ENCODE results near the gene NFATC1. TPM values are rescaled to one million over a fixed set of nuclear protein-coding genes. Genes with fewer than 3 reads are reported as not detected.

The NFATC1 gene
- total RNA-seq, 2 donors from 2014 or later: 1.6 to 4.3 TPM

- H3K9ac ChIP-seq (ENCODE audit: low read depth in 2 of 2, low read length in 2 of 2): no peak overlapping the region
- intact Hi-C loops (cut with DNase I): no loop called here
- no peaks in the 10 kb centered on the region for H3K27me3 ChIP-seq
- H3K4me1 ChIP-seq: no peaks in the 10 kb centered on the region
- no peak overlapping the region for H3K4me3 ChIP-seq
- DNase-seq: no peak
- H3K9me3 ChIP-seq: no peaks in the 10 kb centered on the region
- TF ChIP-seq CTCF (IDR thresholded peaks at IDR 0.05): no peak
- no peaks in the 10 kb centered on the region for H3K36me3 ChIP-seq
- no peak overlapping the region for H3K27ac ChIP-seq
Observed at GRCh38 chr18:79487801-79488201, 92.1 kb downstream of the NFATC1 start.

- intact Hi-C loops (cut with DNase I): no loop called here
- DNase-seq: no peak
- Histone ChIP-seq H3K9ac (ENCODE audit: low read depth in 2 of 2, low read length in 2 of 2) (no peak overlapping the region), H3K9me3 (no peaks in the 10 kb centered on the region), H3K4me1 (no peaks in the 10 kb centered on the region), H3K4me3 (no peak overlapping the region), H3K27me3 (no peaks in the 10 kb centered on the region), H3K36me3 (no peaks in the 10 kb centered on the region), H3K27ac (no peak overlapping the region)
- TF ChIP-seq CTCF (IDR thresholded peaks at IDR 0.05): no peak
Observed at GRCh38 chr18:79488311-79489050, 92.8 kb downstream of the NFATC1 start.

DNA sequence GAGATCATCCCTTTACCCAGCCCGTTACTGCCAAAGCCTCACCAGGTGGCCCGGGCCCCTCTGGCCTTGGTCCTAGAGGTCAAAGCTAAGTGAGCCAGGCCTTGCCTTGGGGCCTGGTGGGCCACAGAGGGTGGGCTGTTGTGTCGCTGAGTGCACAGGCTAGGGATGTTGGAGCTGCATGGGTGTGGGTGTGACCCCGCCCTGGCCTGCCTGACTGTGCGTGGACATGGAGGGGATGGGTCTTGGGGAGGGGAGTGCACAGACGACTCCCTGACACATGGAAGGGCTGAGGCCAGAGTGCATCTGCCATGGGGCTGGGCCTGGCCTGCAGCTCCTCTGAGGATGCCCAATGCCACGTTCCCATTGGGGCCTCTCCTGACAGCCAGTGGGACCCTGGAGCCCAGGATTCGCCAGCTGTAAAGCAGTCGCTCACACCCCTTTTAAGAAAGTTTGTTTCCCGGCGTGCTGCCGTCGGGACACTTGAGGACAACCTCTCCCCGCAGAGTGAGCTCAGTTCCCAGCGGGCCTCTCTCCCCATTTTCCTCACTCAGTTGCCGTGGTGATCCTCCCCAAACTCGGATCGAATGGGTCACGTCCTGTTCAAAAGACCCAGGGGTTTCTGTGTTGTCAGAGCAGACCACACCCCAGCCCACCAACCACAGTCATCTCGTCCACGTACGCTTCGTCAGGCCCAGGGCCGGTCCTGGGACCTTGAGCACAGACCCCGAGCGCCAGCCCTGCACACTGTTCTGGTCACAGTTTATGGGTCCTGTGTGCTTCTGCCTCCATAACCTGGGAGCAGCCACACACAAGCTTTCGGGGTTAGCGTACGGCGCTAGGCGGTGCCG is 93.5 kb downstream of the NFATC1 start:
- no peak for DNase-seq
- H3K9me3 ChIP-seq: no peaks in the 10 kb centered on the region
- no peaks in the 10 kb centered on the region for H3K4me1 ChIP-seq
- no peak overlapping the region for H3K9ac ChIP-seq (ENCODE audit: low read depth in 2 of 2, low read length in 2 of 2)
- no peak overlapping the region for H3K4me3 ChIP-seq
- no peak for TF ChIP-seq CTCF (IDR thresholded peaks at IDR 0.05)
- H3K27ac ChIP-seq: no peak overlapping the region
- no peaks in the 10 kb centered on the region for H3K27me3 ChIP-seq
- H3K36me3 ChIP-seq: no peaks in the 10 kb centered on the region
- intact Hi-C loops (cut with DNase I): no loop called here

DNA sequence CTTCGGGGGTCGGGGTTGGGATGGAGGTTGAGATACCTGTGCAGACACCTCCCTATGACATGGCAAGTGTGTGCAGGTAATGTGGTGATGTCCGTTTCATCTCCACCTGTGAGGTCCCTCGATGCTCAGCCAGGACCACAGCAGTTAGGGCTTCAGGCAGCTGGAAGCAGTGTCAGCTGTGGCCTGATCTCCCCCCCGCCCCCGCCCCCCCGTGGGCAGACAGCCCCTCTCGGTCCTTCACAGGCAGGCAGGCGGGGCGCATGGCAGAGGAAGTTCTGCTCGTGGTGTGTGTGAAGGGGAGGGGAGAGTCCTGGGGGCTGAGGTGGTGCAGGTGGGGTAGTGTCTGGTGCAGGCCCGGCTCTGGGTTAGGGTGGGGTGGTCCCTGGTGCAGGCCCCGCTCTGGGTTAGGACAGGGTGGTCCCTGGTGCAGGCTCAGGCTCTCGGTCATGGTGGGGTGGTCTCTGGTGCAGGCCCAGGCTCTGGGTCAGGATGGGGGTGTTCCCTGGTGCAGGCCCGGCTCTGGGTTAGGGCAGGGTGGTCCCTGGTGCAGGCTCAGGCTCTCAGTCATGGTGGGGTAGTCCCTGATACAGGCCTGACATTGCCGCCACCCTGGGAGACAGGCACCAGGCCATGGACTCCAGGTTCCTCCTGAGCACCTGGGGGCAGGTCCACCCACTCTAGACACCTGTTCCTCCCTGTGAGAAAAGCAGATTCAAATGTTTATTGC is 94.3 kb downstream of the NFATC1 start:
- H3K4me3 ChIP-seq: no peak overlapping the region
- DNase-seq: no peak
- H3K9me3 ChIP-seq: no peaks in the 10 kb centered on the region
- H3K36me3 ChIP-seq: no peaks in the 10 kb centered on the region
- no peak overlapping the region for H3K9ac ChIP-seq (ENCODE audit: low read depth in 2 of 2, low read length in 2 of 2)
- no peak for TF ChIP-seq CTCF (IDR thresholded peaks at IDR 0.05)
- H3K4me1 ChIP-seq: no peaks in the 10 kb centered on the region
- H3K27ac ChIP-seq: no peak overlapping the region
- H3K27me3 ChIP-seq: no peaks in the 10 kb centered on the region
- intact Hi-C loops (cut with DNase I): no loop called here

DNA sequence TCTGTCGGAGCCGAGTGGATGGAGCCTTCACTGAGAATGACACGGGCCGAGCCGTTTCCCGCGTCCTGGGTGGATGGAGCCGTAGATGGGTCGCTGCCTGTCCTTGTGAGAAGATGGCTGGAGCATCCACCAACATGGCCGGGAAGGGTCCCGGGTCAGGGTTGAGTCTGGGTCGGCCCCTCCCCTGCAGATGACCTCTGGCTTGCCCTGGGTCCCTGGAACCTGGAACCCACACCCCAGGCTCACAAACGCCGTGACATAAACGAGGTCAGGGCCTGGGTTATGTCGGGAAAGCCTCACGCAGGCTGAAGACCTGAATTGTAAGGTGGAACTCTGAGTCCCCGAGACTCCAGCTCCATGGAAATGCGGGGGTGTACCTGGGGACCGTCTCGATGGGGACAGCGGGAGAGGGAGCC is 94.9 kb downstream of the NFATC1 start:
- no peak for DNase-seq
- Histone ChIP-seq H3K4me3 (no peak overlapping the region), H3K27me3 (no peaks in the 10 kb centered on the region), H3K27ac (no peak overlapping the region), H3K9ac (ENCODE audit: low read depth in 2 of 2, low read length in 2 of 2) (no peak overlapping the region), H3K4me1 (no peaks in the 10 kb centered on the region), H3K36me3 (no peaks in the 10 kb centered on the region), H3K9me3 (no peaks in the 10 kb centered on the region)
- intact Hi-C loops (cut with DNase I): no loop called here
- TF ChIP-seq CTCF (IDR thresholded peaks at IDR 0.05): no peak
